Neural progenitor cell (in vitro differentiated cells): ENCODE measurements around the gene SYT5. TPM values are rescaled to one million over a fixed set of nuclear protein-coding genes. Genes with fewer than 3 reads are reported as not detected.
A peak's percentile ranks its signal among the peaks of the same experiment; 100 is the strongest.

Experiments
- DNase-seq: peaks from one replicate; pipeline ENCODE4 v3.0.0-alpha.2; 2016; ENCODE audit warnings: low spot score
- H2AFZ ChIP-seq: fragments of 200-600 bp; sonication (generic); replicated peaks from 2 replicates; pipeline ENCODE4 v1.6.1; 2016; ENCODE audit warnings: antibody characterized with exemption
- H3F3A ChIP-seq: fragments of 200-600 bp; sonication (generic); 2 replicates; pipeline ENCODE4 v1.6.1; 2016; ENCODE audit warnings: antibody characterized with exemption, low read depth
- H3K27ac ChIP-seq: fragments of 200-600 bp; sonication (generic); 2 replicates; pipeline ENCODE4 v1.5.1; 2016; ENCODE audit warnings: mild to moderate bottlenecking
- H3K27me3 ChIP-seq: fragments of 200-600 bp; sonication (generic); 2 replicates; pipeline ENCODE4 v1.6.1; 2016; ENCODE audit warnings: mild to moderate bottlenecking, moderate library complexity
- H3K36me3 ChIP-seq: fragments of 200-600 bp; sonication (generic); 2 replicates; pipeline ENCODE4 v1.5.1; 2016
- H3K4me1 ChIP-seq: fragments of 200-600 bp; sonication (generic); 2 replicates; pipeline ENCODE4 v1.6.1; 2016; ENCODE audit warnings: mixed run types
- H3K4me2 ChIP-seq: fragments of 200-600 bp; sonication (generic); 2 replicates; pipeline ENCODE4 v1.6.1; 2016
- H3K4me3 ChIP-seq: fragments of 200-600 bp; sonication (generic); 2 replicates; pipeline ENCODE4 v1.5.1; 2016
- H3K79me2 ChIP-seq: fragments of 200-600 bp; sonication (generic); 2 replicates; pipeline ENCODE4 v1.6.1; 2016; ENCODE audit warnings: low read depth
- H3K9ac ChIP-seq: fragments of 200-600 bp; sonication (generic); 2 replicates; pipeline ENCODE4 v1.6.1; 2016
- H3K9me3 ChIP-seq: fragments of 200-600 bp; sonication (generic); 2 replicates; pipeline ENCODE4 v1.5.1; 2016; ENCODE audit warnings: low read depth
- H4K20me1 ChIP-seq: fragments of 200-600 bp; sonication (generic); 2 replicates; pipeline ENCODE4 v1.6.1; 2016; ENCODE audit warnings: low read depth
- H3K27ac Mint-ChIP-seq: 3 replicates; pipeline ENCODE4 v1.8.0; 2021; ENCODE audit warnings: mixed read lengths
- H3K27me3 Mint-ChIP-seq: 2 replicates; pipeline ENCODE4 v1.8.0; 2022; ENCODE audit warnings: low read depth, mild to moderate bottlenecking, inconsistent platforms, moderate library complexity, mixed read lengths; ENCODE audit not compliant: insufficient read depth
- H3K36me3 Mint-ChIP-seq: 3 replicates; pipeline ENCODE4 v1.8.0; 2021; ENCODE audit warnings: mixed read lengths
- H3K4me1 Mint-ChIP-seq: 3 replicates; pipeline ENCODE4 v1.8.0; 2021; ENCODE audit warnings: mixed read lengths
- H3K4me3 Mint-ChIP-seq: 3 replicates; pipeline ENCODE4 v1.8.0; 2021; ENCODE audit warnings: mild to moderate bottlenecking, moderate library complexity, mixed read lengths
- H3K9me3 Mint-ChIP-seq: 3 replicates; pipeline ENCODE4 v1.8.0; 2020; ENCODE audit warnings: mixed read lengths
- CTCF ChIP-seq: fragments of 200-600 bp; sonication (generic); IDR thresholded peaks from 2 replicates; pipeline ENCODE4 v1.5.1; 2017; ENCODE audit warnings: antibody characterized with exemption, mild to moderate bottlenecking
- EZH2 ChIP-seq: fragments of 200-600 bp; sonication (generic); IDR thresholded peaks from 2 replicates; pipeline ENCODE4 v1.6.1; 2017; ENCODE audit warnings: antibody characterized with exemption, mild to moderate bottlenecking, moderate library complexity
- EZH2phosphoT487 ChIP-seq: fragments of 200-600 bp; sonication (generic); IDR thresholded peaks from 2 replicates; pipeline ENCODE4 v1.6.1; 2017; ENCODE audit warnings: antibody characterized with exemption
- total RNA-seq: library from RNA; depleted of rRNA; stranded (reverse); fragments of >200 nt; gene quantifications from 2 replicates; pipeline ENCODE4 v1.2.3, GENCODE V29; 2015; ENCODE audit warnings: low replicate concordance

SYT5 gene
- total RNA-seq, 1 donor from 2014 or later = not detected

GRCh38 chr19:55158848-55159749 is 21.0 kb downstream of the SYT5 start:
- Mint-ChIP-seq H3K9me3 (no peaks in the 10 kb centered on the region), H3K27me3 (peaks cover 12% of the 10 kb centered on the region), H3K27ac (no peak overlapping the region), H3K4me3 (peak overlapping the region; percentile 66), H3K36me3 (no peaks in the 10 kb centered on the region), H3K4me1 (peaks cover 16% of the 10 kb centered on the region)
- Histone ChIP-seq H3K36me3 (no peaks in the 10 kb centered on the region), H3K4me3 (no peak overlapping the region), H3K27me3 (peaks cover 40% of the 10 kb centered on the region), H2AFZ (no peak overlapping the region), H3K79me2 (no peaks in the 10 kb centered on the region), H3K9me3 (no peaks in the 10 kb centered on the region), H3K4me2 (no peak overlapping the region), H3K9ac (no peak overlapping the region), H3F3A (peaks cover 20% of the 10 kb centered on the region), H4K20me1 (no peaks in the 10 kb centered on the region), H3K27ac (no peak overlapping the region), H3K4me1 (peaks cover 6% of the 10 kb centered on the region)
- no peak for TF ChIP-seq CTCF
- no peak for TF ChIP-seq EZH2phosphoT487
- no peak for TF ChIP-seq EZH2
- no peak for DNase-seq

- TF ChIP-seq CTCF = no peak
- no peak for TF ChIP-seq EZH2phosphoT487
Measured at GRCh38 chr19:55158423-55158822, 21.7 kb downstream of the SYT5 start.

GRCh38 chr19:55157064-55157908 is 22.8 kb downstream of the SYT5 start, which contains the start of gene TNNI3:
Gene TNNI3 (minus strand): TSS chr19:55157732. CDS start chr19:55157589, 143 bp downstream.
- no peaks in the 10 kb centered on the region for H3K79me2 ChIP-seq
- peaks cover 14% of the 10 kb centered on the region for H3K27me3 Mint-ChIP-seq
- peaks cover 2% of the 10 kb centered on the region for H3K36me3 Mint-ChIP-seq
- no peak for DNase-seq
- H3K9me3 ChIP-seq = no peaks in the 10 kb centered on the region
- H3K9ac ChIP-seq = no peak within 1 kb of the TSS
- H3K27ac Mint-ChIP-seq = no peak within 1 kb of the TSS
- peaks cover 20% of the 10 kb centered on the region for H3F3A ChIP-seq
- H3K4me3 ChIP-seq = peak within 1 kb of the TSS; percentile 63
- no peaks in the 10 kb centered on the region for H3K9me3 Mint-ChIP-seq
- H4K20me1 ChIP-seq = no peaks in the 10 kb centered on the region
- H3K27me3 ChIP-seq = peaks cover 35% of the 10 kb centered on the region
- no peaks in the 10 kb centered on the region for H3K36me3 ChIP-seq
- H3K27ac ChIP-seq = no peak within 1 kb of the TSS
- no peak for TF ChIP-seq CTCF
- no peak for TF ChIP-seq EZH2
- H3K4me1 ChIP-seq = peaks cover 6% of the 10 kb centered on the region
- peak within 1 kb of the TSS; percentile 84 for H3K4me2 ChIP-seq
- H2AFZ ChIP-seq = peak within 1 kb of the TSS; percentile 86
- peak within 1 kb of the TSS; percentile 84 for H3K4me3 Mint-ChIP-seq
- H3K4me1 Mint-ChIP-seq = peaks cover 16% of the 10 kb centered on the region

More at GRCh38 chr19:55158423-55158822, 21.7 kb downstream of the SYT5 start:
- H3K27me3 ChIP-seq = peaks cover 40% of the 10 kb centered on the region
- no peaks in the 10 kb centered on the region for H3K9me3 Mint-ChIP-seq
- no peak overlapping the region for H3K27ac Mint-ChIP-seq
- peaks cover 2% of the 10 kb centered on the region for H3K36me3 Mint-ChIP-seq
- no peak overlapping the region for H3K4me3 ChIP-seq
- peaks cover 6% of the 10 kb centered on the region for H3K4me1 ChIP-seq
- no peak for DNase-seq
- peaks cover 14% of the 10 kb centered on the region for H3K27me3 Mint-ChIP-seq
- H3K4me2 ChIP-seq = no peak overlapping the region
- no peaks in the 10 kb centered on the region for H3K79me2 ChIP-seq
- H3K4me3 Mint-ChIP-seq = no peak overlapping the region
- H3K9ac ChIP-seq = no peak overlapping the region
- no peak overlapping the region for H2AFZ ChIP-seq
- H3F3A ChIP-seq = peaks cover 20% of the 10 kb centered on the region
- H3K27ac ChIP-seq = no peak overlapping the region
- no peaks in the 10 kb centered on the region for H4K20me1 ChIP-seq
- no peaks in the 10 kb centered on the region for H3K36me3 ChIP-seq
- peaks cover 16% of the 10 kb centered on the region for H3K4me1 Mint-ChIP-seq
- no peaks in the 10 kb centered on the region for H3K9me3 ChIP-seq
